IMR-90 (cell line): ENCODE measurements around the gene HPS4. TPM values are rescaled to one million over a fixed set of nuclear protein-coding genes. Genes with fewer than 3 reads are reported as not detected.

ENCODE experiments used
- ATAC-seq: fragments of 200-7000 bp; cut with Tn5 transposase; 2 replicates; pipeline ENCODE4 v1.9.1; 2020; ENCODE audit warnings: low read depth, mild to moderate bottlenecking, moderate library complexity
- BruUV-seq: library from RNA; stranded (reverse); fragments of 400-500 nt; replicated peaks from 2 replicates; lab custom pipeline; 2021; lab: Mats Ljungman, UMichigan
- CTCF ChIA-PET: fragments of 300-600 bp; formaldehyde crosslinking; extraction: SDS; loops from one replicate; lab custom pipeline; 2021; ENCODE audit warnings: antibody characterized with exemption; lab: Yijun Ruan, JAX
- POLR2A ChIA-PET: fragments of 300-600 bp; sonication (Branson Sonifier 250); formaldehyde crosslinking; loops from one replicate; lab custom pipeline; 2022; ENCODE audit warnings: antibody characterized with exemption; ENCODE audit not compliant: unreplicated experiment; lab: Charles Lee
- DNase-seq: peaks from one replicate; pipeline ENCODE4 v3.0.0; 2013
- H2AFZ ChIP-seq: replicated peaks from 2 replicates; pipeline ENCODE3; 2013; ENCODE audit warnings: low read length, mild to moderate bottlenecking; ENCODE audit not compliant: poor library complexity
- H2AK5ac ChIP-seq: 2 replicates; pipeline ENCODE4 v1.6.1; 2013; ENCODE audit warnings: low read depth, low read length, inconsistent platforms
- H2AK9ac ChIP-seq: replicated peaks from 2 replicates; pipeline ENCODE3; 2013; ENCODE audit warnings: mild to moderate bottlenecking, low read depth, low read length, moderate library complexity; ENCODE audit not compliant: poor library complexity
- H2BK120ac ChIP-seq: 2 replicates; pipeline ENCODE4 v1.6.1; 2013; ENCODE audit warnings: low read depth, low read length, inconsistent platforms
- H2BK15ac ChIP-seq: 3 replicates; pipeline ENCODE4 v1.6.1; 2013; ENCODE audit warnings: low read depth, low read length, inconsistent platforms
- H2BK20ac ChIP-seq: 2 replicates; pipeline ENCODE4 v1.6.1; 2013; ENCODE audit warnings: low read depth, mild to moderate bottlenecking, inconsistent platforms, low read length, moderate library complexity
- H2BK5ac ChIP-seq: 2 replicates; pipeline ENCODE4 v1.6.1; 2013; ENCODE audit warnings: mild to moderate bottlenecking, low read depth, low read length, inconsistent platforms; ENCODE audit not compliant: poor library complexity, severe bottlenecking
- H3K14ac ChIP-seq: replicated peaks from 2 replicates; pipeline ENCODE4 v1.6.1; 2013; ENCODE audit warnings: low read depth, low read length, inconsistent platforms
- H3K18ac ChIP-seq: 2 replicates; pipeline ENCODE4 v1.6.1; 2013; ENCODE audit warnings: low read depth, low read length, control low read depth
- H3K23ac ChIP-seq: 2 replicates; pipeline ENCODE4 v1.6.1; 2013; ENCODE audit warnings: low read depth, low read length, inconsistent platforms
- H3K27ac ChIP-seq: 2 replicates; pipeline ENCODE4 v1.5.1; 2013; ENCODE audit warnings: mild to moderate bottlenecking, control low read depth, low read length; ENCODE audit not compliant: insufficient read depth
- H3K27me3 ChIP-seq: 2 replicates; pipeline ENCODE4 v1.6.1; 2013; ENCODE audit warnings: low read length; ENCODE audit not compliant: control insufficient read depth, insufficient read depth
- H3K36me3 ChIP-seq: 2 replicates; pipeline ENCODE4 v1.6.1; 2013; ENCODE audit warnings: low read length, mixed read lengths; ENCODE audit not compliant: control insufficient read depth, insufficient read depth
- H3K4ac ChIP-seq: 2 replicates; pipeline ENCODE4 v1.6.1; 2013; ENCODE audit warnings: low read depth, low read length, inconsistent platforms
- H3K4me1 ChIP-seq: 2 replicates; pipeline ENCODE4 v1.6.1; 2013; ENCODE audit warnings: low read length, mixed read lengths; ENCODE audit not compliant: control insufficient read depth, insufficient read depth
- H3K4me2 ChIP-seq: 2 replicates; pipeline ENCODE4 v1.6.1; 2013; ENCODE audit warnings: low read depth, mild to moderate bottlenecking, control low read depth, low read length, moderate library complexity
- H3K4me3 ChIP-seq: 2 replicates; pipeline ENCODE4 v1.5.1; 2013; ENCODE audit warnings: low read depth, mild to moderate bottlenecking, control low read depth, low read length, moderate library complexity; ENCODE audit not compliant: insufficient read depth
- H3K56ac ChIP-seq: 2 replicates; pipeline ENCODE4 v1.6.1; 2013; ENCODE audit warnings: low read length, inconsistent platforms; ENCODE audit not compliant: insufficient read depth; ENCODE audit errors: extremely low read depth
- H3K79me1 ChIP-seq, 2 experiments: 2 replicates each; pipeline ENCODE4 v1.6.1; 2013; ENCODE audit warnings: low read length in 2 of 2, inconsistent platforms in 1 of 2, low read depth in 1 of 2
- H3K9ac ChIP-seq: 2 replicates; pipeline ENCODE4 v1.6.1; 2013; ENCODE audit warnings: low read depth, low read length, control low read depth
- H3K9me1 ChIP-seq: 2 replicates; pipeline ENCODE4 v1.6.1; 2013; ENCODE audit warnings: low read length, inconsistent platforms; ENCODE audit not compliant: insufficient read depth
- H3K9me3 ChIP-seq: 2 replicates; pipeline ENCODE4 v1.6.1; 2013; ENCODE audit warnings: low read length; ENCODE audit not compliant: control insufficient read depth, insufficient read depth
- H4K20me1 ChIP-seq: 2 replicates; pipeline ENCODE4 v1.6.1; 2013; ENCODE audit warnings: low read length, inconsistent platforms; ENCODE audit not compliant: insufficient read depth
- H4K5ac ChIP-seq: 2 replicates; pipeline ENCODE4 v1.6.1; 2013; ENCODE audit warnings: mild to moderate bottlenecking, low read depth, low read length, control low read depth
- H4K8ac ChIP-seq, 2 experiments: 2 replicates each; pipeline ENCODE4 v1.6.1; 2013; ENCODE audit warnings: low read depth in 2 of 2, low read length in 2 of 2, control low read depth in 1 of 2, inconsistent platforms in 1 of 2
- H4K91ac ChIP-seq: 2 replicates; pipeline ENCODE4 v1.6.1; 2013; ENCODE audit warnings: low read depth, low read length, inconsistent platforms; ENCODE audit not compliant: insufficient read depth
- CTCF ChIP-seq: conservative IDR thresholded peaks from 2 replicates; pipeline ENCODE4 v1.5.1; 2012; ENCODE audit warnings: mild to moderate bottlenecking, low read depth, low read length, improper control_type of control experiment
- WGBS, 2 experiments: methylation state at CpG; one replicate each; pipeline versions ENCODE4 v1.1.5 to v1.1.7; 2013; ENCODE audit warnings: missing lambda C conversion rate in 2 of 2; ENCODE audit not compliant: insufficient read length in 1 of 2; ENCODE audit errors: extremely low coverage in 2 of 2; 5-methylcytosine and 5-hydroxymethylcytosine counted together
- dilution Hi-C: fragments of 300-500 bp; cut with HindIII; formaldehyde crosslinking; loops from one replicate; pipeline ENCODE4 v1.14.3; 2018; ENCODE audit warnings: low sequenced_read_pairs; ENCODE audit not compliant: unreplicated experiment
- in situ Hi-C: fragments of 300-500 bp; cut with MboI; formaldehyde crosslinking; loops from 3 replicates; pipeline ENCODE4 v1.14.3; 2019; ENCODE audit warnings: low sequenced_read_pairs, inconsistent platforms, mixed read lengths
- intact Hi-C: fragments of 100-400 bp; cut with micrococcal nuclease; formaldehyde crosslinking; loops from 2 replicates; pipeline ENCODE4 v1.10.0; 2022
- polyA plus RNA-seq, 3 experiments: library from polyadenylated mRNA; depleted of rRNA; stranded (reverse); fragments of >200 nt; gene quantifications; 2 replicates each; pipeline ENCODE4 v1.2.3, GENCODE V29; 2012; ENCODE audit warnings: low replicate concordance in 1 of 3
- total RNA-seq: library from RNA; depleted of rRNA; stranded (reverse); fragments of >200 nt; gene quantifications from 2 replicates; pipeline ENCODE4 v1.2.3, GENCODE V29; 2012

The HPS4 gene
- total and polyA plus RNA-seq, 2 of the 4 experiments (the other 2 are of a cell fraction): 15.8 to 19.0 TPM

DNA sequence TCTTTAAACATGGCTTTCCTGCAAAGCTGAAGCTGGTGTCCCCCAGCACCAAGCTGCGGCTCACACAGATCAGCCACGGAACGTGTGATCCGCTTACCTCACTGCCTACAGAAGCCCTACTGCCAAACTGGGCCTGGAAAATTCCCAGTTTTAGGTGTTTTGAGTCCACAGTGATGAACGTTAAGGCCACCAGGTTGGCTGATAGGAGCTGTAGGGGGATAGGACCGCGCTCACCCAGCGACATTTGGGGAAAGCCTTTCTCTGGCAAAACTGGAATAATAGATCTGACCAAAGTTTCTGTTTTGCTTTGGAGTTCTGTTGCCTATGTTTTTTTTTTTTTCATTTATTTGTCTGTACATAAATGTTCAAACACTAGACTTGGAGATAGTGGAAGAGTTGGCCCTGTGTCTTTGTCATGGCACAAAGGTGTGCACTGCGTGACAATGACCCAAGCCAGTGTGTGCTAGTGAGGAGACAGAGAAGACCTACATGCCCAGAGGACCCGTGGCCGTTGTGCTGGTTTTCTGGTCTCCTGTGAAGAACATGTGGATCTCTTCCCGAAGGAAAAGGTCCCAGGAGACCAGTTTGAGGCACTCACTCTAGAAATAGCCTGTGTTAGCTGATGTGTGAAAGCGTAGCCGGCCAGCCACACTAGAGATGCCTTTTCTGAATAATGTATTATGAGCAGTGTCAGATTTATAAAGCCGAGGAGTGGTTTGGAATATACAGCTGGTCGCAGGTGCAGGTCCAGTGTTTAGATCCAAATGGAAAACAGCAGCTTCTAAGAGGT lies 39.5 kb downstream of the HPS4 start:
- Histone ChIP-seq H3K27me3 (no peaks in the 10 kb centered on the region), H3K56ac (no peak overlapping the region), H3K4me1 (no peaks in the 10 kb centered on the region; the same call in 1 of the 2 replicates), H3K36me3 (no peaks in the 10 kb centered on the region), H4K20me1 (no peaks in the 10 kb centered on the region), H3K79me1 (no peaks in the 10 kb centered on the region), H3K4me2 (no peak overlapping the region), H4K5ac (no peak overlapping the region), H2AFZ (no peak overlapping the region), H3K23ac (no peak overlapping the region), H2BK15ac (no peak overlapping the region), H2AK9ac (no peak overlapping the region), H3K9me1 (no peaks in the 10 kb centered on the region), H2BK20ac (no peak overlapping the region), H3K18ac (no peak overlapping the region), H3K9me3 (no peaks in the 10 kb centered on the region), H3K9ac (no peak overlapping the region), H2BK120ac (no peak overlapping the region), H3K4ac (no peak overlapping the region), H2BK5ac (no peak overlapping the region), H3K14ac (no peak overlapping the region), H3K4me3 (no peak overlapping the region), H4K8ac (no peak overlapping the region), H2AK5ac (no peak overlapping the region), H4K91ac (no peak overlapping the region), H3K27ac (no peak overlapping the region)
- ATAC-seq (no peak), DNase-seq (no peak)
- ChIA-PET CTCF (no interaction called here), POLR2A (no interaction called here)
- no peak for TF ChIP-seq CTCF
- BruUV-seq: no TSS peak
- intact Hi-C loops: no loop called here
- dilution Hi-C loops: no loop called here
- in situ Hi-C loops: no loop called here
- WGBS, 2 experiments: 76% methylated on average over 6 of the region's 16 CpGs; no CpG with 5 or more reads in 1 of the 2 experiments
